M059J (cell line): ENCODE measurements around the gene ARSA. TPM values are rescaled to one million over a fixed set of nuclear protein-coding genes. Genes with fewer than 3 reads are reported as not detected.
"Not testable (repeated sequence)": the region's sequence is repeated elsewhere in the genome, so short reads cannot be mapped to it uniquely, and the experiment has no call there.

Source experiments
- DNase-seq: peaks from one replicate; pipeline ENCODE4 v3.0.0-alpha.2; 2012; ENCODE audit warnings: low read depth
- total RNA-seq: library from RNA; depleted of rRNA; stranded (reverse); fragments of >200 nt; shearing (Covaris generic); gene quantifications from 2 replicates; pipeline ENCODE4 v1.2.3, GENCODE V29; 2014

ARSA gene
- total RNA-seq, 1 experiment from 2014 or later = 10.9 TPM

DNA sequence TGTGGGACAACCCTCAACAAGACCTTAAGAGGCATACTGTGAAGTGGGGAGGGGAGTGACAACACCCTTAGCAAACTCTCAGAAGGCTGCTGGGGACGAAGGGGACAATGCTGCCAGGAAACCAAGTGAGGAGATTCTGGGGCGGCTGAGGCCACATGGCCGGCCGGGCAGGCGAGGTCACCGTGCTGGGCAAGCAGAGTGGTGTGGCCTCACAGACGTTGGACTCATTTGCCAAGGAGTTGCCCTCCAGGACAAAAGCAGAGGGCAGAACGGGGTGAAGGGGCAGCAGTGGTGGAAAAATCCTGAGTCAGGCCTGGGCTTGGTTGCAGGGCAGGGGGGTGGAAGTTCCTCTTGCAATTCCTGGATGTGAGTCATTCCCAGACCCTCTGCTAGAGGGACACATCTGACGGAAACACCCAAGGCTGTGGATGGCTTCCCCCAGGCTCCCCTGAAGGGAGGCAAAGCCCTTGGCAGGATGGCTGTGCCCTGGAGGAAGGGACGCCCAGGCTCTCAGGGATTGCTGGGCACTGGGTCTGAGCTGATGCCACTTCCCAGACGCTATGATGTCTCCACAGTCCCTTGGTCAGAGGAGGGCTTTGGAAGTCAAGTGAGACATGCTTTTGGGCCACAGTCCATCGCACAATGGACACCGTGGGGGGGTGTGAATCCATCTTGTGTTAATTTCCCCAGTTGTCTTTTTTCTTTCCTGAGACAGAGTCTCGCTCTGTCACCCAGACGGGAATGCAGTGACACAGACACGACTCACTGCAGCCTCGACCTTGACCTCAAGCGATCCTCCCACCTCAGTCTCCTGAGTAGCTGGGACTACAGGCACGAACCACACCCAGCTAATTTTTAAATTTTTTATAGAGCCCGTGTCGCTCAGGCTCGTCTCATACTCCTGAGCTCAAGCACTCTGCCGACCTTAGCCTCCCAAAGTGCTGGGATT lies 28.4 kb upstream of the ARSA start:
- DNase-seq = peak; percentile 86

DNA sequence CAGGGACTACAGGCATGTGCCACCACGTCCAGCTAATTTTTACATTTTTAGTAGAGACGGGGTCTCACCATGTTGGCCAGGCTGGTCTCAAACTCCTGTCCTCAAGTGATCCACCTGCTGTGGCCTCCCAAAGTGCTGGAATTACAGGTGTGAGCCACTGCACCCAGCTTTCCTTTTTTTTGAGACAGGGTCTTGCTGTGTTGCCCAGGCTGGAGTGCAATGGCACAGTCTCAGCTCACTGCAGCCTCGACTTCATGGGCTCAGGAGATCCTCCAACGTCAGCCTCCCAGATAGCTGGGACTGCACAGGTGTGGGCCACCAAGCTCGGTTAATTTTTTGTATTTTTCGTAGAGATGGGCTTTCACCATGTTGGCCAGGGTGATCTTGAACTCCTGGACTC lies 26.7 kb upstream of the ARSA start:
- DNase-seq = not testable (repeated sequence)

DNA sequence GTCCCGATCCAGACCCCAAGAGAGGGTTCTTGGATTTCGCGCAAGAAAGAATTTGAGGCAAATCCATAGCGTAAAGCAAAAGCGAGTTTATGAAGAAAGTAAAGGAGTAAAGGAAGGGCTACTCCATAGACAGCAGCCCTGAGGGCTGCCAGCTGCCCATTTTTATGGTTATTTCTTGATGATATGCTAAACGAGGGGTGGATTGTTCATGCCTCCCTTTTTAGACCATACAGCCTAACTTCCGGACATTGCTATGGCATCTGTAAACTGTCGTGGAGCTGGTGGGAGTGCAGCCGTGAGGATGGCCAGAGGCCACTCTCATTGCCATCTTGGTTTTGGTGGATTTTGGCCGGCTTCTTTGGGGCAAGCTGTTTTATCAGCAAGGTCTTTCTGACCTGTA lies 25.3 kb upstream of the ARSA start:
- no peak for DNase-seq

DNA sequence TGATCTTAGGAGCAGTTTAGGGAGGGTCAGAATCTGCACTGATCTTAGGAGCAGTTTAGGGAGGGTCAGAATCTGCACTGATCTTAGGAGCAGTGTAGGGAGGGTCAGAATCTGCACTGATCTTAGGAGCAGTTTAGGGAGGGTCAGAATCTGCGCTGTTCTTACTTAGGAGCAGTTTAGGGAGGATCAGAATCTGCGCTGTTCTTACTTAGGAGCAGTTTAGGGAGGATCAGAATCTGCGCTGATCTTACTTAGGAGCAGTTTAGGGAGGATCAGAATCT lies 15.8 kb upstream of the ARSA start:
- DNase-seq = not testable (repeated sequence)

DNA sequence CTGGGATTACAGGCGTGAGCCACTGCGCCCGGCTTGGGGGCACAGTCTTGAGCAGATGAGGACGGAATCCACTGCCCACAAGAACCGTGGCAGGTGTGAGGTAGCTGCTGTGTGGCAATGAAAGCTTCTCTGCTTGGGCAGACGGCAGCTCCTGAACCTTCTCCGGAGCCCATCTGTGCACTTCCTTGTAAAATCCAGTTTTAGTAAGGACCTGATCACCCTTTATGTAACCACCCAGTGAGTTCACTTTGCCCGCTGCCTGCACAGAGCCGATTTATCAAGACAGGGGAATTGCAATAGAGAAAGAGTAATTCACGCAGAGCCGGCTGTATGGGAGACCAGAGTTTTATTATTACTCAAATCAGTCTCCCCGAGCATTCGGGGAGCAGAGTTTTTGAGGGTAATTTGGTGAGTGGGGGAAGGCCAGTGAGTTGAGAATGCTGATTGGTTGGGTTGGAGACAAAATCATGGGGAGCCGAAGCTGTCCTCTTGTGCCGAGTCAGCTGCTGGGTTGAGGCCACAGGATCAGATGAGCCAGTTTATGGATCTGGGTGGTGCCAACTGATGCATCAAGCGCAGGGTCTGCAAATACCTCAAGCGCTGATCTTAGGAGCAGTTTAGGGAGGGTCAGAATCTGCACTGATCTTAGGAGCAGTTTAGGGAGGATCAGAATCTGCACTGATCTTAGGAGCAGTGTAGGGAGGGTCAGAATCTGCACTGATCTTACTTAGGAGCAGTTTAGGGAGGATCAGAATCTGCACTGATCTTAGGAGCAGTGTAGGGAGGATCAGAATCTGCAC lies 15.3 kb upstream of the ARSA start:
- not testable (repeated sequence) for DNase-seq

DNA sequence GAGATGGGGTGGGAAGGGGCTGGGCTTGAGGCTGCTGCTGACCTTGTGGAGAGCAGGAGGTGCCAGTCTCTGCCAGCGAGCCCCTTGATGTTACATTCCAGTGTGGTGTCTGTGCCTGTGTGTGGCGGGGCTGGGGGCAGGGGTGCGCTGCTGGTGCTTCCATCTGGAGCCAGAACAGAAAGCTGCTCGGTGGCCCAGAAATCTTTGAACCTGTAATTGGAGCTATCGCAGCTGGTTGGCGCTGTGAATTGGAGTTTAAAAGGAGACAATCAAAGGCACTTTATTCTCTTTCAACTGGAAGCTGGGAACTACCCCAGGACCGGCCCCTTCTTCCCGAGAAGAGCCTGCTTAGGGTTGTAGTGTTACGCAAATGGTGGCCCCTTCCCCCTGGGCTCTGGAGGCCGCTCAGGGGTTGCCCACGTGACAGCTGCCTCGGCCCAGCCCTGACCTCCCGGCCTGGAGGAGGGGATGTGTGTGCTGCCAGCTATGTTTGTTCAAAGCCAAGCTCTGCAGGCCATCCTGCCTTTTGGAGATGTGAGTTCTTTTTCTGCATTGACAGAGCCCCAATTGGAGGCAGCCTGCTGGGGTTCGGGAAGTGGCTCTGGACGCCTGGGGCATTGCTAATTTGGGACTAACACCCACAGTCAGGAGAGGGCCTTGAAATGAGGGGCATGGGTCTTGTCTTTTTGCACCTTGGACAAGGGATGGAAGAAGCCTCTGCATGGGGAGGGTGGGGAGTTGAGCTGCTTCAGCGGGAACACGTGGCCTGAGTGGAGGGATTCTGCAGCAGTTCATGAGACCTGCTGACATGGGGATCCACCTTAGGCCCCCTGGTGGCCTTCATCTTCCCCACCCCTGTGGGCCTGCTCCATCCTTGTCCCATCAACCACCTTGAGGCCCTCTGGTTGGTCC lies 14.0 kb upstream of the ARSA start:
- no peak for DNase-seq

DNA sequence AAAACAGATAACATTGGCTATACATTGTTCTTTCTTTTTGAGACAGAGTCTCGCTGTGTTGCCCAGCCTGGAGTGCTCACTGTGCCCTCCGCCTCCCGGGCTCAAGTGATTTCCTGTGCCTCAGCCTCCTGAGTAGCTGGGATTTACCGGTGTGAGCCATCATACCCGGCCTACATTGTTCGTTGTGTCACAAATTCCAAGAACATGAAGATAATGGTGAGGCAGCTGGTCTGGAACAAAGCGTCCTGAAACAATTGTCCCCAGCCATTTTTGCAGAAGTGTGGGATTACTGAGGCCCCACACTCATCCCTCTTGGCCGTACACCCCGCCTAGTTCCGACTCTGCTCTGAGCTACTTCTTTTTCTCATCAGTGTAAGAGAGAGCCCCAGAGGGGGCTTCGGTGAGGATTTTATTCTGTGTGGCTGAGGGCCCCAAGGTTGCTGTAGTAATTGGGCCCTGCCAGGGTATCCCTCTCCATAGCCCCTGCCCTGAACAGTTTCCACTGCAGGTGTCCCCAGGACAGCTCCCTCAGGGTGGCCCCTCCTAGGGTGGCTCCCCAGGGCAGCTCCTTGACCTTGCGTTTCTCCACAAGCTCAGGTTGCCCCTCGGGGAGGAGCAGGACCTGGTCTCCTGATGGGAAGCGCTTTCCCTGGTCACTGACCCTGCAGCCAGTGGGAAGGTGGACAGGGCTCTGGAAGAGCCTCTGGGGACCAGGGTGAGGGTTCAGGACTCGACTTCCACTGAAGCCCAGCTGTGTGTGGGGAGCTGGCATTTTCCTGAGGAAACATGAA lies 13.1 kb upstream of the ARSA start:
- no peak for DNase-seq

DNA sequence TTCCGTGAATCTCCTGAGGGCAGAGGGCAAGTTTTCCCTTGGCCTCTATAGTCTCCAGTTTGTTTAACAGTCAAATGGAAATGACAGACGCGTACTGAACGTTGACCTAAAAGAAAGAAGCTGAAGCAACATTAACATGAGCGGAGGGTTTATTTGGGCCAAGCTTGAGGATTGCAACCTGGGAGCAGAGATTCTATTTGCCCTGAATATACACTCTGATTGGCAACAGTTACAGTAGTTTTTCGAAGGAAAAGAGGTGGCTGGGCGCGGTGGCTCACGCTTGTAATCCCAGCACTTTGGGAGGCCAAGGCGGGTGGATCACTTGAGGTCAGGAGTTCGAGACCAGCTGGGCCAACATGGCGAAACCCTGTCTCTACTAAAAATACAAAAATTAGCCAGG lies 12.3 kb upstream of the ARSA start:
- DNase-seq = not testable (repeated sequence)

DNA sequence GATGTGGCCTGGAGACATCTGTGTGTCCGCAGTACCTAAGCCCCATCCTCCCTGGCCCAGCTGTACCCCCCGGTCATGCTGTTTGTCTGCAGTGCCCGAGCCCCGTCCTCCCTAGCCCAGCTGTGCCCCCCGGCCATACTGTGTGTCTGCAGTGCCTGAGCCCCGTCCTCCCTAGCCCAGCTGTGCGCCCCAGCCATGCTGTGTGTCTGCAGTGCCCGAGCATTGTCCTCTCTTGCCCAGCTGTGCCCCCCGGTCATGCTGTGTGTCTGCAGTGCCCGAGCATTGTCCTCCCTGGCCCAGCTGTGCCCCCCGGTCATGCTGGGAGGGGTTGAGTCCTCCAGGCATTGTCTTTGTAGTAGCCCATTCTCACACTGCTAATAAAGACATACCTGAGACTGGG lies 7.6 kb upstream of the ARSA start:
- no peak for DNase-seq

DNA sequence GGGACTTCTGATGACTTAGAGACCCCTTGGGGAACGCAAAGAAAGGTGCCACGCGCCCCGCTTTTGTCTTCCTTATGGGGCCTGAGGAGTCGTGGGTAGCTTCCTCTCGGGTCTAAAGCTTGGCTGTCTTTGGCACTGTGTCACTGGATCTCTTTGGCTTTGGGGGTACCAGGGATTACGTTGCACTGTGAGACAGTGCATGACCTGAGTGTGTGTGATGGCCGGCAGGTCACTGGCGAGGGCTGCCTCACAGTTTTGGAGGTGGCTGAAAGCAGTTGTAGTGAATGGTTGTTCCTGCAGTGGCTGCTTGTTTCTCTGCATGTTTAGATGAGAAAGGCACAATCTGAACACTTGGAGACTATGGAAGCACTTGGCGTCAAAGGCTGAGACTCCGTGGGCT lies 5.8 kb upstream of the ARSA start:
- no peak for DNase-seq

DNA sequence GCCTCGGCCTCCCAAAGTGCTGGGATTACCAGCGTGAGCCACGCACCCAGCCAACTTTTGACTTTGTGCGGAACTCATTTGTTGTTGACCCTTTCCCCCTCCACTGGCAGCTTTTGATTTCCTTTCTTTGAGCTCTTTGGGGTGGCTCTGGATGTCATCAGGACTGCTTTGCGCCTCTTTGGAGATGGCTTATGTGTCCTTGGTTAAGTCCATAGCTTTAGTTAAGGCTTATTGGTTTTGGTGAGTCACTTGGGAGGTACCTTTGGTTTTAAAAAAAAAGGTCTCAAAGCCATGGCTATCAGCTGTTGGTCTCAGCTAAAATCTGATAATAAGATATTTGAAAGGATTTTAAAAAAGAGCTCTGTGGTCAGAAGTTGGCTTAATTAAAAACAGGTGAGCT lies 5.1 kb upstream of the ARSA start:
- no peak for DNase-seq

DNA sequence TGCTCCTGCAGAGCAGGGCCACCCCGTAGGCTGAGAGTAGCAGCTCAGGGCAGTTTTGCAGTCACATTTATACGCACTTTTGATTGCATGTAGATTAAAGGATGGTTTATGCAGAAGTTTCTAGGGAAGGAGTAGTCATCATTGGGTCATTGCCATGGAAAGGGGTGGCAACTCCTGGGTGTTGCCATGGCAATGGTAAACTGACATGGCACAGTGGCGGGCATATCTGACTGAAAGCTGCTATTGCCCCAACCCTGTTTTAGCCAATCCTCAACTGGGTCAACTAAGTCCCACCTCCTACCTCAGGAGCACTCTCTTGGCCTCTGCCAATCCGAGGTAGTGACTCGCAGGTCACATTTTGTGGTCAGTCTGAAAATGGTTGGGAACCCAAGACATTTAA lies 2.4 kb upstream of the ARSA start:
- peak; percentile 78 for DNase-seq

DNA sequence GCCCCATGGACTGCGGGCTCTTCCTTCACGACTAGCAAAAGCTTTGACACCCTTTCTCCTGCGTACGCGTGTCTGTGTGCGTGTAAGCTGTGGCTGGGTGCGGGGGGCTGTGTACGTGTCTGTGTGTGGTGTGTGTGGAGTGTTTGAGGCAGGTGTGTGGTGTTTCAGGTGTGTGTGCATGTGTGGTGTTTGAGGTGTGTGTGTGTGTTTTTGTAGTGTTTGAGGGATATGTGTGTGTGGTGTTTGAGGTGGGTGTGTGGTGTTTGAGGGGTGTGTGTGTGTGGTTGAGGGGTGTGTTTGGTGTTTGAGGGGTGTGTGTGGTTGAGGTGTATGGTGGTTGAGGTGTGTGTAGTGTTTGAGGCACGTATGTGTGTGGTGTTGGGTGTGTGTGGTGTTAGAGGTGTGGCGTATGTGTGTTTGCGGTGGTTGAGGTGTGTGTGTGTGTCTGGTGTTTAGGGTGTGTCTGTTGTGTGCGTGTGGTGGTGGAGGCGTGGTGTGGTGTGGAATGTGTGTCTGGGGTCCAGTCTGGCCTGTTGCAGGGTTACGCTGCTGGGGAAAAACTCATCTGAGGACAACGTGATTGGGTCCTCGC lies 687 bp upstream of the ARSA start:
- DNase-seq = no peak

DNA sequence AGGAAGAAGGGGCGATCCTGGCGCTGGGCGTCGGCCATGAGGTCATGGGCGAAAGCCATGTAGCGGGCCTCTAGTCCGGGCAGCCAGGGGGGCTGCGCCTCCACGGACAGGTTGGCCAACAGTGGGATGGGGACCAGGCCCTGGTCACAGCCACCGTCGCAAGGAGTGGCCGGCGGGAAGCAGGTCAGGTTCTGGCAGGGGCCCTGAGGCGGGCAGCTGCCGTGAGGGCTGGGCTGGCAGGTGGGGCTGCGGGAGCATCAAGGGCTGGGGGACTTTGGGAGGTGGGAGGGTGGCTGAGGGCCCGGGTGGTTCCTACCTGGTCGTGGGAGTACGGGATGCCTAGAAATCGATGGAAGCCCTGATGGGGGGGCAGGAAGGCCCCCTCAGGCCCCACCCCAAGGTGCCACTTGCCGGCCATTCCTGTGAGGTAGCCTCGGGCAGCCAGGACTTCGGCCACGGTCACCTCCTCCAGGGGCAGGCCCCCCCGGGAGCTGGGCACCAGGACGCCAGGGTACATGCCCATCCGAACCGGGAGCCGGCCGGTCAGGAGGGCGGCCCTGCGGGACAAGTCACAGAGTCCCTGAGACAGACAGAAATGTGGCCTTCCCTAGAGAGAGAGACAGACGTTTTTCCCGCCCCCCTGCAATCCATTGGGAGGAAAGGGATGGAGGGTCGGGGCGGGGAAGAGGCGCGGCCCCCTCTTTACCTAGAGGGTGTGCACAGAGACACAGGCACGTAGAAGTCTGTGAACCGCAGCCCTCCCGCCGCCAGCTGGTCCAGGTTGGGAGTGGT lies 906 bp downstream of the ARSA start:
- no peak for DNase-seq

DNA sequence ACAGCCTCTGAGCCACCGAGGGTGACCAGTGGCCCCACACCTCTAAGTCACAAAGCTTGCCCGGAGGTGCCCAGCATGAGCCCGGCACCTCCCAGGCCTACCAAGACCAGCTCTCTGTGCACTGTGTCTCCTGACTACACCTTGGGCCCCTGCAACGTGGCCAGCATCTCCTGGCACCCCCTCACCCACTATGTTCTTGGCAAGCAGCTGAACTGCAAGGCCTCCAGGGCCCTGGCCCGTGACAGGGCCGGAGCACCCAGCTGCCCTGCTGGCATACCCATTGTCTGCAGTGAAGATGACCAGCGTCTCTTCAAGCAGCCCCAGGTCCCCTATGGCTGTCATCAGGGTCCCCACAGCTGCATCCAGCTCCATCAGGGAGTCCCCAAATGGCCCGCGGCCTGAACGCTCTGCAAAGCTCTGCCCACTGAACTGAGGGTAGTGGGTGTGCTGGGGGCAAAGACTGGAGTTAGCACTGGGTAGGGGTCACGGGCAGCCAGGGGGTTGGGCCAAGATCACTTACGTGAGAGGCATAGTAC lies 1.6 kb downstream of the ARSA start:
- DNase-seq = no peak

DNA sequence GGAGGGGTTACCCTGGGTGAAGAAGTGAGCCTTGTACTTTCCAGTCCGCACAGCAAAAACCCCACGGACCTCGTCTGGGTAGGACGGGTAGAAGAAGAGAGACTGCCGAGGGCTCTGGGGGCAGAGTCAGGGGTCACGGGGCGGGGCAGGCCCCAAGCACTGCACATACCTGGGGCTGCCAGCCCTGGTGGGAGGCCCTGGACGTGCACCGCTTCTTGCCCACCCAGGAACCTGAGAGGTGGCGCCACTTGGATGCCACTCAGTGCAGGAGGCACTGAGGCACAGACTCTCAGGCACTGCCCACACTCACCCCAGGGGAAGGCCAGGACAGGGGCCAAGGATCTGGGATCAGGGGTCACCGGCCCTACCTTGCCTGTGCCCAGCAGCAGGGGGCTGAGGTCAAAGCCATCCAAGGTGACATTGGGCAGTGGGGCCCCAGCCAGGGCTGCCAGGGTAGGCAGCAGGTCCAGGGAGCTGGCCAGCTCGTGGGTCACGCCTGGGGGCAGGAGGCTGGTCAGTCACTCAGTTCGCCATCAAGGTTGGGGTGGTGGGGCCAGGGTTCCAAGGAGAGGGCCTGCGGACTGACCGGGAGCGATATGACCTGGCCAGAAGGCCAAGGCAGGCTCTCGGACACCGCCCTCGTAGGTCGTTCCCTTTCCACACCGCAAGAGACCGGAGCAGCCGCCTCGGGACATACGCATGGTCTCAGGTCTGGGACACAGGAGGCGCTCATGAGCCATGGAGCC lies 2.2 kb downstream of the ARSA start:
- DNase-seq = no peak

DNA sequence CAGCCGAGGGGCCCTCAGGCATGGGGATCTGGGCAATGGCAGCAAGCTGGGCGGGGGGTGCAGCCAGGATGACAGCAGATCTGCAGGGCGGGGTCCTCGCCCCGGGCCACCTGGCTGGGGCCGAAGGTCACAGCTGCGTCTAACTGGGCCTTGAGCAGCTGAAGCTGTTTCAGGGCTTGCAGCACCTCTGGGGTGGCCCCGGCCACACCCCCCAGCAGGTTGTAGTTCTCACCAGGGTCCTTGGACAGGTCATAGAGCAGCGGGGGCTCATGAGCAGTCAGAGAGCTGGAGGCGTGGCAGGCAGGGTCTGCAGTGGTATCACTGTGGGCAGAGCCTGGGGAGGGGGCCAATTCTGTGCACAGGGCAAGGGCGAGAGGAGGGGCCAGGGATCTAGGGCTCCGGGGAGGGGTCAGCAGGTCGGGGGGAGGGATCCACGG lies 2.8 kb downstream of the ARSA start:
- DNase-seq = no peak

DNA sequence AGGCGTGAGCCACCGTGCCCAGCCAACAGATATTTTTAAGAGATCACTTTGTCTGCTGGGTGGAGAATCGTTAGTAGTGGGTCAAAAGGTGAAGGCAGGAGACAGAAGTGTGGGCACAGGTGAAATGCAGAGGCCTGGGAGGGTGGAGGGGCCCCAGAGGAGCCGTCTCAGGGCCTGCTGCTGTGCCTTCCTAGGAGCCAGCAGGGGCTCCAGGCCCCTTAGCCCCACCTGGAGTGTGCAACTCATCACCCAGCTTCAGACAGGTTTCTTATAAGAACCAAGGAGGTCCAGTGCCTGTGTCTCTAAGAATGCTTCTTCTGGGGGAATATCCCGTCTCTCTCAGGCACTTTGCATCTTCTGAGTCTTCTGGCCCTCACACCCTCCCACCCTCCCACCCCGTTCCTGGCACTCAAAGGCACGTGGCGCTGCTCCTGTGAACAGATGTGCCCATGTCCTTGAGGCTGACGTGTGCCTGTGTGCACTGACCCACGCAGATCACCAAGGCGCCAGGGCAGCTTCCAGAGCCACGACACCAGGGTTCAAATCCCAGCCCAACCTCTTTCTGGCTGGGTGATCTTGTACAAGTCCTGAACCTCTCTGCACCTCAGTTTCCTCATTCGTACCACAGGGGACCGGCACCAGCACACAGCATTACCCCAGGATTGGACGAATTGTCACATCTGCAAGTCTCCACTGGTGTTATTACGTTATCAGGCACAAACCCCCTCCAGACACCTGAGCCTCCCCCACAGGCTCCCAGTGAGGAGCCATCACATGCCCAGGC lies 3.4 kb downstream of the ARSA start:
- no peak for DNase-seq
